OCI-M1 (cell line): ENCODE data around the gene CRYBG1.

Experiments used
- DNase-seq: peaks from one replicate; lab custom pipeline; 2025; lab: John Stamatoyannopoulos, UW

CRYBG1 gene, protein sequence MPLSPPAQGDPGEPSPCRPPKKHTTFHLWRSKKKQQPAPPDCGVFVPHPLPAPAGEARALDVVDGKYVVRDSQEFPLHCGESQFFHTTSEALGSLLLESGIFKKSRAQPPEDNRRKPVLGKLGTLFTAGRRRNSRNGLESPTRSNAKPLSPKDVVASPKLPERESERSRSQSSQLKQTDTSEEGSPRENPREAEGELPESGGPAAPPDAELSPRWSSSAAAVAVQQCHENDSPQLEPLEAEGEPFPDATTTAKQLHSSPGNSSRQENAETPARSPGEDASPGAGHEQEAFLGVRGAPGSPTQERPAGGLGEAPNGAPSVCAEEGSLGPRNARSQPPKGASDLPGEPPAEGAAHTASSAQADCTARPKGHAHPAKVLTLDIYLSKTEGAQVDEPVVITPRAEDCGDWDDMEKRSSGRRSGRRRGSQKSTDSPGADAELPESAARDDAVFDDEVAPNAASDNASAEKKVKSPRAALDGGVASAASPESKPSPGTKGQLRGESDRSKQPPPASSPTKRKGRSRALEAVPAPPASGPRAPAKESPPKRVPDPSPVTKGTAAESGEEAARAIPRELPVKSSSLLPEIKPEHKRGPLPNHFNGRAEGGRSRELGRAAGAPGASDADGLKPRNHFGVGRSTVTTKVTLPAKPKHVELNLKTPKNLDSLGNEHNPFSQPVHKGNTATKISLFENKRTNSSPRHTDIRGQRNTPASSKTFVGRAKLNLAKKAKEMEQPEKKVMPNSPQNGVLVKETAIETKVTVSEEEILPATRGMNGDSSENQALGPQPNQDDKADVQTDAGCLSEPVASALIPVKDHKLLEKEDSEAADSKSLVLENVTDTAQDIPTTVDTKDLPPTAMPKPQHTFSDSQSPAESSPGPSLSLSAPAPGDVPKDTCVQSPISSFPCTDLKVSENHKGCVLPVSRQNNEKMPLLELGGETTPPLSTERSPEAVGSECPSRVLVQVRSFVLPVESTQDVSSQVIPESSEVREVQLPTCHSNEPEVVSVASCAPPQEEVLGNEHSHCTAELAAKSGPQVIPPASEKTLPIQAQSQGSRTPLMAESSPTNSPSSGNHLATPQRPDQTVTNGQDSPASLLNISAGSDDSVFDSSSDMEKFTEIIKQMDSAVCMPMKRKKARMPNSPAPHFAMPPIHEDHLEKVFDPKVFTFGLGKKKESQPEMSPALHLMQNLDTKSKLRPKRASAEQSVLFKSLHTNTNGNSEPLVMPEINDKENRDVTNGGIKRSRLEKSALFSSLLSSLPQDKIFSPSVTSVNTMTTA (N-terminal part only)

GRCh38 chr6:106360410-106360988, at the start of gene CRYBG1:
Gene CRYBG1, plus strand, starts transcription at chr6:106360717. Its CDS starts 192 bp downstream, at chr6:106360909.
- DNase-seq: no peak

DNA sequence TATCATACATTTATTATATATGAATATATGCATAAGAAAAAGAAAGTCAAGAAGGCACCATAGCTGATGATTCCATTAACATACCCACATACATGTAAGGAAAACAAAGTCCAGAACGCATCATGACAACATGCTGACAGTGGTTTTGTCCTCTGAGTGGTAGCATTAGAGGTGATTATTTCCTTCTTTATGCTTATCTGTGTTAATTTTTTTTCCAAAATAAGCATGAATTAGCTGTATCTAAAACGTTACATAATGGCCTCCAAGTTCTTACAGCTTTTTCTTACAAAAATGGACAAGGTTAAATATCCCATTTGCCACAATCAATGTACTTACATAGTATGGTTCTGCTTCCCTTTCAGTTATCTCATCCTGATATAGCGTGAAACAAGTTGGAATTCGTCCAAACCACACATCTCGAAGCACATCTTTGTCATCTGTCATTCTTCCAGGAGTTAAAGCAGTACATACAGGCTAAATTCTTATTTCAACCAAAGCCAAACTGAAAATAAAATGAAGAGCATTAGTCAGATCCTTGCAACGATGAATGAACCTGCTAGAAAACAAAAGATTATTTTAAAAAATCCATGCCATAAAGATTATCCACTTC, 44.6 kb upstream of the CRYBG1 start:
- peak; percentile 92 for DNase-seq

DNA sequence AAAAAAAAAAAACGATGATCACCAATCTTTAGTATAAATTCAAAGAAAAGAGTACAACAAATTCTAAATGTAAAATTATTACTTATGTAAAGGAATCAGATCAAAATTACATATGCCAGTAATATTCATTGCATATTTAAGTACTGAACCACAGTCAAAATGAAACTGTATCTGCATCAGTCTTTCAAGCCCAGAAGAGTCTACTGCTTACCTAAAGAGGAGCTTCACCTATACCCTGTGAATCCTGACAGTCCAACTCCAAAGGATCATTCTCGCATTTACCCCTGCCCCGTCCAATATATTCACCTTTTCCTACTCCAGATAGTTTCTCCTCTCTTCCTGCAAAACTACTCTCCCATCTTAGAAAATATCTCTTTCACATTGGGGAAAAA, 44.1 kb upstream of the CRYBG1 start:
- DNase-seq: peak; percentile 59

DNA sequence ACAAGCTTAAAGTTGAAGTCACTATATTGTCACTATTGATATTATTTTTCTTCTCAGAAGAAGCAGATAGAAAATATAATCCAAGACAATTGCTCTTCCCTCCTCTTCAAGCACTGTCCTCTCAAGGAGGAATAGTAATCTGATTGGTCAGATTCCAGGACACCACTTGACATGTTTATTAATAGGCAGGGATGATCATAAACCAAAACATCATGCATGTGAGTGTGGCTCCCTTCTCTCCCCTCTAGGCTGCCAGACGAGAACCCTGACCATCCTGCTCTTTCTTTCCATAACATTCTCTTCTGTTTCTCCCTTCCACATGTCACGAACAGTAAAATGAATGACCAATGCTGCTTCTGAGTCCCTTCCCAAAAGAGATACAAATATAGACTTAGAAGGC, 42.5 kb upstream of the CRYBG1 start:
- no peak for DNase-seq

DNA sequence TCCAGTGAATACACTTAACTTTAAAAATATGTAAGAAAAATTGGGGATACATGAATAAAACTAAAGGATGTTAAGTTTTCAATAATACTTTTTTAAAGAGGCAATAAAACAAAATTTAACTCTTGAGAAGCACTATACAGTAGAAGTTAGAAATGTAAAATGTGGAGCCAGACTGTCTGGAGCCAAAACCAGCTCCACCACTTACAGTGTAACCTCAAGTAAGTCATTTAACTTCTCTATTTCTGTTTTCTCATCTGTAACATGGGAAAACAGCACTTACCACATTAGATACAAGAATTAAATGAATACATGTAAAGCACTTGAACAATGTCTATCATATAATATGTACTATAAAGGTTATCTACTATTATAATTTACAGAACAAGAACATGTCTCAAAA, 41.7 kb upstream of the CRYBG1 start:
- peak; percentile 77 for DNase-seq

DNA sequence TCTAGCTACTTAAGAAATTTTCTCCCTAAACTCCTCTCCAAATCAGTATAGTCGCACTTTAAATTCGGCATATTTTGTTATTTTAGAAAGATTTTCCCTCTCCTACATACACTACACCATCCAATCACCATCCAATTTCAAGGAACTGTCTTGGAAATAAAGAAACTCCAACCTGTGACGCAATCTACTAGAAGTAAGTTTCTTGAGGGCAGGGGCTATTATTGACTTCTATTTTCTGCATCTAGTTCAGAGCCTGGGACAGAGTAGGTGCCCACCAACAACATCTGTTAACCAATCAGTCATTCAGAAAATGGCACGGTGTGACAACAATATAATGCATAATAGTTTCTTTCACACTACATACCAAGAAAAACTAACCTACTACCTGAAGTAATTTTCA, 38.6 kb upstream of the CRYBG1 start:
- no peak for DNase-seq

DNA sequence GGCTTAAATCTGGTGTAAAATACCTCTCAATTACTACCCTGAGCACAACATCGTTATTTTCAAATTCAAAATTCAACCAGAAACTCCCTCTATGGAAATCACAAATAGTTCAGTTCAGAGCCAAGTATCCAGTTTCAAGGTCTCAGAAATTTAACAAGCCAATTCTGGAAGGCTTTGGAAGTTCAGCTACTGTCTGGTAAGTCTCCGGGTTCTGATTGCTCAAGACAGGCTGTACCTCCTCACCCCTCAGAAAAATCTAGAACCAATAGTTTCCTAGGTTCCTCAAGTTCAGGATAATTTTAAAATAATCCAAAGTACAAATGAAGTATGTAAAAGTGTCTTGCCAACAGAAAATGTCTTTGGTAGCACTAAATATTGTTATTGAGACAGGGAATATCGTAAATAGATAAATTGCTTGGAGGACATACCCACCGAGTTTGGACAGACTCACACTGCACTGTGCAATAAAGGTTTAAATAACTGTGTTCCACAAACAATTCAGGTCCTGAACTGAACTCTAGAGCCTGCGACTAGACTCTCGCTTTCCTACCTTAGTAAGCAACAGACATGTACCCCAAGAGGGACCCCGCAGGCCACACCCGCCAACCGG, 35.7 kb upstream of the CRYBG1 start:
- peak; percentile 60 for DNase-seq

GRCh38 chr6:106325336-106326178, 35.0 kb upstream of the CRYBG1 start, which contains the start of gene ATG5:
Gene ATG5, minus strand, starts transcription at chr6:106325760. Its CDS starts 9,552 bp downstream, at chr6:106316208.
- peak; percentile 100 for DNase-seq

DNA sequence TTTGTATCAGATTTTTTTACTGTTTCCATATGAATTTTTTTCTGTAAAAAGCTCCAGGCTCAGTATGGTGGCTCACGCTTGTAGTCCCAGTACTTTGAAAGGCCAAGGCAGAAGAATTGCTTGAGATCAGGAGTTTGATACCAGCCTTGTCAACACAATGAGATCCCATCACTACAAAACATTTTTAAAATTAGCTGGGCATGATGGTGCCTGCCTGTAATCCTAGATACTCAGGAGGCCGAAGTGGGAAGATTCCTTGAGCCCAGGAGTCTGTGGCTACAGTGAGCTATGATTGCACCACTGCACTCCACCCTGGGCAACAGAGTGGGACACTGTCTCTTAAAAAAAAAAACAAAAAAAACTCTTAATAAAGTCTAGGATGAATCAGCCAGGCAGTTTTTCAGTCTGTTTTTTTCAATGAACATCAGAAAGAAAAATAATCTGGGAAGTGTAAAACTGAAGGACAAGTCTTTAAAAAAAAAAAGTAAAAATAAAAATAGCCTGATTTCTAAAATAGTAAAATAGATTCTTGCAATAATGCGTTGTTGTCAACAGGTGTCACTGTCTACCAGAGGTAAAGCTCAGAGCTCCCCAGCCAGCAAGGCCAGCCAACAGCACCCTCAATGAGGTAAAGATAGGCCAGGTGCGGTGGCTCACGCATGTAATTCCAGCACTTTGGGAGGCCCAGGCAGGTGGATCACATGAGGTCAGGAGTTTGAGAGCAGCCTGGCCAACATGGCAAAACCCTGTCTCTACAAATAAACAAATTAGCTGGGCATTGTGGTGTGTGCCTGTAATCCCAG, 25.7 kb upstream of the CRYBG1 start:
- peak; percentile 64 for DNase-seq

DNA sequence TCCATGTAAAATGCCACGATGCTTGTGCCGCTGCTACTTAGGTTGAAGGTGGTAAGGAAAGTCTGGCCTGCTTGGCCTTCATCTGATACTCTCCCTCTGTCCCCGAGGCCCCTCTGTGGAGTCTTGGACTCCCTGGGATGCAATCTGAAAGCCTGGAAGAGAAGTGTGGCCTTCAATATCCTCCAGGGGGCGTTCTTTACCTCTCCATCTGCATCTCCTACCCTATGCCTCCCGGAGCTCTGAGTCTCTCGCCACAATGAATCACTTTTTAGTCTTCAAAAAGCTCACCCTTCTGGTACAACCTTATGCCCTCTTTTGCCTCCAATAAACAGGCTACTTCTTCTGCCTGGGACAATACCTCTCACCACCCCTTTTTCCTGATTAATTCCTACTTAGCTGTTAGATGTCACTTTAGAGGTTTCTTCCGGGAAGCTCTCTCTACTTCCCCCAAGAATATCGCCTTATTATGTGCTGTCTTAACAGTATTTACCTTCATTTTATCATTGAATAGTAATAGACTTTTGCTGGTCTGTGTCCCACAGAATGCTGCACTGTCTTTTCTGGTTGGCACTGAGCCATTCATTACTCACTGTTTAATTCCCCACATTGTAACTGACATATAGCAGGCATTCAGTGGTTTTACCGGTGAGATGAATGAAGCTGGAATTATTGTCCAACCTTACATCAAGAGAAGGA, 21.0 kb upstream of the CRYBG1 start:
- peak; percentile 87 for DNase-seq

GRCh38 chr6:106347219-106347618, 13.3 kb upstream of the CRYBG1 start:
- DNase-seq: no peak

- DNase-seq: no peak
Measured at GRCh38 chr6:106356378-106356777, 4.1 kb upstream of the CRYBG1 start.

GRCh38 chr6:106359959-106360409, 533 bp upstream of the CRYBG1 start:
- DNase-seq: no peak

DNA sequence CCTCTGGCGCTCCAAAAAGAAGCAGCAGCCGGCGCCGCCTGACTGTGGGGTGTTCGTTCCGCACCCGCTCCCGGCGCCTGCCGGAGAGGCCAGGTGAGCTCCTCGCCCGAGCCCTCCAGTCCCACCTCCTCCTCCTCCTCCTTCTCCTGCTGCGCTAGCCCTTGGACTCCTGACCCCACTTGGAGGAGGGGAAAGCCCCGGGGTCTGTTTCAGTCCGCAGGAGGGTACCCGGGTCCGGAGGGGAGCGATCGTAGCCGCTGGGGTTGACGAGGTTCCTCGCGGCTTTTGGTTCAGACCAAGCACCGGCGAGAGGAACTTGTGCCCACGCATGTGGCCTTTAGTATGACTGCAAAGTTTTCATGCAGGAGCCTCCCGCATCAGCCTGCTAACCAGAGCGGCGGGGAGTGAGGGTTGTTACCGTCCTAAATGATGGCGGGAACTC, 493 bp downstream of the CRYBG1 start:
- no peak for DNase-seq

DNA sequence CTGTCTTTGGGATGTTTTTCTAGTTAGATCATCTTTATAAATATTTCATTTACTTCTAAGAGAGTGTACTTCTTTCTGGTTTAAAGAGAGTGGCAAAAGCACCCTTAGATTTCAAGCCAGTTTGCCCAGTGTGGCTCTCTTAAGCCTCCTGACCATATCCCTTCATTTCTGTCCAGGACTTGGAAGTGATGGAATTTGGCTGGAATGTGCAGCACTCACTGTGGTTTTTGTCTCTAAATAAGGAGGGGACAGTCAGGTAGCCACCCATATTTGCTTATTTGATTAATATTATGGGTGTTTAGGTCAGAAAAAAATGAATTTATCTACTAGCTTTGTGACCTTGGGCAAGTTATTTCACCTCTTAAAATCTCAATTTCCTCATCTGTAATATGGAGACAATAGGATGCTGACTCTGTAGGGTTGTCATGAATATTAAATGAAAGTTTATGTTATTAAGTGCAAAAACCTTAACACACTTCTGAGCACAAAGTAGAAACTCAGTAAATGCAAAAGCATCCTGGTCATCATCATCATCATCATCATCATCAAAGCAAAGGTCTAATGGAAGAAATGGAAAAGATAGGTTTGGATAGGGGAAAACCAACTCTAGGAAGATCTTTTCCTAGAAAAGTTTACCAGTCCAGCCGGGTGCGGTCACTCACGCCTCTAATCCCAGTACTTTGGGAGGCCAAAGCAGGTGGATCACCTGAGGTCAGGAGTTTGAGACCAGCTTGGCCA, 3.1 kb downstream of the CRYBG1 start:
- no peak for DNase-seq

DNA sequence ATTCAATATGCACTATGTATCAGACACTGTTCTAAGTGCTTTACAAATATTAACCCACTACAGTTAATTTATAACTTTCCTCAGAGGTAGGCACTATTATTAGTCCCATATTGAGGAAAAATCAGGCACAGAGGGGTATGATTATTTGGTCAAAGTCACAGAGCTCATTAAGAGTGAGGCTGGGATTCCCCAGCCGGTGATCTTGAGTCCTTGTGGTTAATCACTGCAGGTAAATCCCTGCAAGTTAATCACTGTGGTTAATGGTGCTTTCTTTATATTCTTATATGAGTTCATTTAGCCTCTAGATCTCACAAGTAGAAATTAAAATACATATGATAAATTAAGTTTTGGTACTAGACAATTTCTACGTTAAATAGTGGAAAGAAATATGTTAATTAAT, 9.2 kb downstream of the CRYBG1 start:
- no peak for DNase-seq

- DNase-seq: no peak
Measured at GRCh38 chr6:106370639-106371038, 10.1 kb downstream of the CRYBG1 start.
